ENCODE data around the gene EEPD1. TPM values are rescaled to one million over a fixed set of nuclear protein-coding genes. Genes with fewer than 3 reads are reported as not detected.

EEPD1 gene
- total RNA-seq, 1 donor from 2014 or later: 18.0 TPM

DNA sequence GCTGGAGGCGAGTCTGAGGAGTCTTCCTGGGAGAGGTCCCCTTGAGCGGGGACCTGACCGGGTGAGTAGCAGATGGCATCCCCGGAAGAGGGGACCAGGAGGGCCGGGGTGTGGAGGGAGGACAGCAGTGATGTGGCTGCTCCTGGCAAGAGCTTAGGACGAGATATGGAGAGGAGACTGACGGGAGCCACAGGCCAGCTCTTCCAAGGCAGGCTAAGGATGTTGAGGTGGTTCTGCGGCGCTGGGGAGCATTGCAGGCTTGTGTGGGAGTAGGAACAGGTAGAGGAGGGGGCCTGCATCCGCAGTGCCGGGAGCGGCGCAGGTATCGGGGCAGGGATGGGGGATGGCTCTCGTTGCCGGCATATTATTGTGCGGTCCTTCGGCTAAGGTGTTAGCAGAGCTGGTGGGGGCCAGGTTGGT lies 159.9 kb downstream of the EEPD1 start:
- Mint-ChIP-seq H3K36me3 (no peaks in the 10 kb centered on the region), H3K4me3 (no peak overlapping the region), H3K27ac (no peak overlapping the region), H3K27me3 (ENCODE audit: low read depth) (no peaks in the 10 kb centered on the region), H3K4me1 (peaks cover 8% of the 10 kb centered on the region), H3K9me3 (no peaks in the 10 kb centered on the region)
- DNase-seq (ENCODE audit: low spot score in 2 of 2, unreplicated experiment in 2 of 2): peak in 1 of 2 experiments; percentile 13
- TF ChIP-seq CTCF (IDR thresholded peaks at IDR 0.05; ENCODE audit: unreplicated experiment): no peak

GRCh38 chr7:36313607-36314006 lies 160.6 kb downstream of the EEPD1 start:
- H3K27ac Mint-ChIP-seq: no peak overlapping the region
- no peaks in the 10 kb centered on the region for H3K27me3 Mint-ChIP-seq (ENCODE audit: low read depth)
- H3K4me1 Mint-ChIP-seq: peaks cover 10% of the 10 kb centered on the region
- no peaks in the 10 kb centered on the region for H3K36me3 Mint-ChIP-seq
- no peaks in the 10 kb centered on the region for H3K9me3 Mint-ChIP-seq
- no peak for DNase-seq (ENCODE audit: low spot score in 2 of 2, unreplicated experiment in 2 of 2)
- H3K4me3 Mint-ChIP-seq: no peak overlapping the region
- TF ChIP-seq CTCF (IDR thresholded peaks at IDR 0.05; ENCODE audit: unreplicated experiment): no peak

- Mint-ChIP-seq H3K27me3 (ENCODE audit: low read depth) (no peaks in the 10 kb centered on the region), H3K4me1 (peaks cover 12% of the 10 kb centered on the region), H3K4me3 (no peak overlapping the region), H3K36me3 (no peaks in the 10 kb centered on the region), H3K27ac (no peak overlapping the region), H3K9me3 (no peaks in the 10 kb centered on the region)
- DNase-seq (ENCODE audit: low spot score in 2 of 2, unreplicated experiment in 2 of 2): no peak
- no peak for TF ChIP-seq CTCF (IDR thresholded peaks at IDR 0.05; ENCODE audit: unreplicated experiment)
Observed at GRCh38 chr7:36314491-36314890, 161.4 kb downstream of the EEPD1 start.

GRCh38 chr7:36315309-36315944 lies 162.4 kb downstream of the EEPD1 start:
- no peaks in the 10 kb centered on the region for H3K36me3 Mint-ChIP-seq
- H3K4me1 Mint-ChIP-seq: peaks cover 12% of the 10 kb centered on the region
- H3K9me3 Mint-ChIP-seq: peaks cover 2% of the 10 kb centered on the region
- no peaks in the 10 kb centered on the region for H3K27me3 Mint-ChIP-seq (ENCODE audit: low read depth)
- H3K27ac Mint-ChIP-seq: no peak overlapping the region
- DNase-seq (ENCODE audit: low spot score in 2 of 2, unreplicated experiment in 2 of 2): no peak
- TF ChIP-seq CTCF (IDR thresholded peaks at IDR 0.05; ENCODE audit: unreplicated experiment): no peak
- no peak overlapping the region for H3K4me3 Mint-ChIP-seq

DNA sequence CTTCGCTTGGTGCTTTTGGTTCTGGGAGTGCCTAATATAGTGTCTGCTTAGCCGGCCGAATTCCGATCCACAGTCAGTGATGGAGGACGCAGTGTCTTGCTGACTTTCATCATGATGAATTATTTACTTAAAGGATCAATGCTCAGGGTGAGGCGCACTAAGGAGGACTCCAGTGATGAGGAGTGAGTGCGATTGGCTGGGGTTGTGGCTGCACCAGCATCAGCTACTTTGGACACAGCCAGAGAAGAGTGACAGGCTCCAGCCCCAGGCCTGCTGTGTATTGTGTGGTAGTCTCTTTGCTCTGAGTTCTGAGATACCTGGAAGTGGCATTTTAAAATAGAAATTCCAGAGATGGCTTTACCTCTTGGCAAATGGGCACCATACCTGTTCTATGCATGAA lies 163.3 kb downstream of the EEPD1 start:
- no peak overlapping the region for H3K27ac Mint-ChIP-seq
- no peak for DNase-seq (ENCODE audit: low spot score in 2 of 2, unreplicated experiment in 2 of 2)
- H3K4me1 Mint-ChIP-seq: peaks cover 12% of the 10 kb centered on the region
- H3K27me3 Mint-ChIP-seq (ENCODE audit: low read depth): no peaks in the 10 kb centered on the region
- no peaks in the 10 kb centered on the region for H3K36me3 Mint-ChIP-seq
- TF ChIP-seq CTCF (IDR thresholded peaks at IDR 0.05; ENCODE audit: unreplicated experiment): no peak
- no peak overlapping the region for H3K4me3 Mint-ChIP-seq
- H3K9me3 Mint-ChIP-seq: peaks cover 6% of the 10 kb centered on the region

DNA sequence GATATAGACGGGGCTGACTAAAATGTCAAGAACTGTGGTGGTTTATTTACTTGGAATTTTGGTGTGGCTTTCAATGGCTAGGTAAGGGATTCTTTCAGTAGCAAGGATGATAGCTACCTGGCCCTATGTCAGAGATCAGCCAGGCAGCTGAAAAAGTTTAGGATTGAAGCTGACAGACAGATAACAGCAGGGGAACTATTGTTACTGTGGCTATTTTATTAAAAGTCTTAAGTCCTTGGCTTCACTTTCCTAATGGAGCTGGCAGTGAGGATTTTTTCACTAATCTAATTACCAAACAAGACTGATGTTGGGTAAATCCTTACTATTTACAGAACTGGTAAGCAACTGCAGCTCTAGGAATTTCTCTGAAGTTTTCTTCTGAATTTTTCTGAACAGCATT lies 164.2 kb downstream of the EEPD1 start:
- H3K27ac Mint-ChIP-seq: no peak overlapping the region
- H3K4me3 Mint-ChIP-seq: no peak overlapping the region
- no peaks in the 10 kb centered on the region for H3K27me3 Mint-ChIP-seq (ENCODE audit: low read depth)
- peaks cover 12% of the 10 kb centered on the region for H3K4me1 Mint-ChIP-seq
- TF ChIP-seq CTCF (IDR thresholded peaks at IDR 0.05; ENCODE audit: unreplicated experiment): no peak
- DNase-seq (ENCODE audit: low spot score in 2 of 2, unreplicated experiment in 2 of 2): no peak
- peaks cover 6% of the 10 kb centered on the region for H3K9me3 Mint-ChIP-seq
- H3K36me3 Mint-ChIP-seq: no peaks in the 10 kb centered on the region

All from mesothelial cell of epicardium (in vitro differentiated cells).